HEK293 (cell line): ENCODE data around the gene CLDN24.

Experiments used
- GLI4 ChIP-seq: fragments of 450-650 bp; formaldehyde crosslinking; IDR thresholded peaks from 2 replicates; pipeline ENCODE4 v1.5.1; 2016; ENCODE audit warnings: missing biosample characterization, missing genetic modification characterization
- PRDM1 ChIP-seq: fragments of 450-650 bp; formaldehyde crosslinking; IDR thresholded peaks from 2 replicates; pipeline ENCODE4; 2016; ENCODE audit warnings: missing biosample characterization, missing genetic modification characterization
- PRDM2 ChIP-seq: fragments of 450-650 bp; formaldehyde crosslinking; IDR thresholded peaks from 2 replicates; pipeline ENCODE4 v1.5.1; 2016; ENCODE audit warnings: missing biosample characterization, missing genetic modification characterization, borderline replicate concordance
- REPIN1 ChIP-seq: fragments of 450-650 bp; formaldehyde crosslinking; IDR thresholded peaks from 2 replicates; pipeline ENCODE4 v1.5.1; 2017; ENCODE audit warnings: missing biosample characterization, missing genetic modification characterization, low read depth
- REST ChIP-seq: fragments of 450-650 bp; formaldehyde crosslinking; IDR thresholded peaks from 2 replicates; pipeline ENCODE4 v1.5.1; 2016; ENCODE audit warnings: missing biosample characterization, missing genetic modification characterization
- SCRT1 ChIP-seq: fragments of 450-650 bp; formaldehyde crosslinking; IDR thresholded peaks from 2 replicates; pipeline ENCODE4 v1.5.1; 2016; ENCODE audit warnings: missing biosample characterization, missing genetic modification characterization, borderline replicate concordance
- TSHZ1 ChIP-seq: fragments of 450-650 bp; formaldehyde crosslinking; IDR thresholded peaks from 2 replicates; pipeline ENCODE4 v1.5.1; 2016; ENCODE audit warnings: missing biosample characterization, missing genetic modification characterization, borderline replicate concordance
- ZBTB49 ChIP-seq: fragments of 450-650 bp; formaldehyde crosslinking; IDR thresholded peaks from 2 replicates; pipeline ENCODE4 v1.5.1; 2016; ENCODE audit warnings: missing biosample characterization, missing genetic modification characterization, low read depth
- ZNF274 ChIP-seq, 2 experiments: fragments of 200-500 bp in 1 of 2; fragments of 450-650 bp in 1 of 2; sonication (Bioruptor generic) in 1 of 2; formaldehyde crosslinking in 1 of 2; IDR thresholded peaks; 2 replicates each; pipeline versions ENCODE4 v1.5.1 to v1.6.1; 2014 to 2016; ENCODE audit warnings: borderline replicate concordance in 1 of 2, inconsistent platforms in 1 of 2, low read length in 1 of 2, missing biosample characterization in 1 of 2, missing genetic modification characterization in 1 of 2
- ZNF280D ChIP-seq: fragments of 450-650 bp; formaldehyde crosslinking; IDR thresholded peaks from 2 replicates; pipeline ENCODE4 v1.5.1; 2016; ENCODE audit warnings: missing biosample characterization, missing genetic modification characterization
- ZNF670 ChIP-seq: fragments of 450-650 bp; formaldehyde crosslinking; IDR thresholded peaks from 2 replicates; pipeline ENCODE4 v1.5.1; 2016; ENCODE audit warnings: missing biosample characterization, missing genetic modification characterization, low read depth
- ZNF776 ChIP-seq: fragments of 450-650 bp; formaldehyde crosslinking; IDR thresholded peaks from 2 replicates; pipeline ENCODE4 v1.5.0; 2017; ENCODE audit warnings: missing biosample characterization, missing genetic modification characterization, borderline replicate concordance
- ZNF792 ChIP-seq: fragments of 450-650 bp; formaldehyde crosslinking; IDR thresholded peaks from 2 replicates; pipeline ENCODE4 v1.5.1; 2016; ENCODE audit warnings: missing biosample characterization, missing genetic modification characterization
- TF ChIP-seq, protein P1 (sequence below): fragments of 450-650 bp; formaldehyde crosslinking; IDR thresholded peaks from 2 replicates; pipeline ENCODE4 v1.5.1; 2016; ENCODE audit warnings: missing biosample characterization, missing genetic modification characterization

DNA sequence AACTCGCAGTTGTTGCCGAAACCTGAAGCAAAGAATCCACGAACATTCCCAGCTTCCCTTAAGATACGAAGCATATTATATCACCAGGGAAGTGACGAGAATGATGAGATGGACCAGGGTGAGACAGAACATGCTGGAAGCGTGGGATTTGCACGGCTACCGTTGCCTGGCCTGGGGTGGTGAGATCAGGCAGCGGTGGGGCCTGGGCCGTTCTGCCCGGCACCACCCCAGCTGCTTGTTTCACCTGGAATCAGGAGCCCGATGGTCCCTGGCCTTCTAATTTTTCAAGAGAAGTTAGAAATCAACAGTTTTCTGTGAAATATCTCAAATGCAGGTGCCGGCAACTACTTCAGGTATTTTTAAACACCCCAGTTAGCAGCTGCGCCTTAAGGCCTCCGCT, 7.9 kb downstream of the CLDN24 start:
- TF ChIP-seq, protein P1, sequence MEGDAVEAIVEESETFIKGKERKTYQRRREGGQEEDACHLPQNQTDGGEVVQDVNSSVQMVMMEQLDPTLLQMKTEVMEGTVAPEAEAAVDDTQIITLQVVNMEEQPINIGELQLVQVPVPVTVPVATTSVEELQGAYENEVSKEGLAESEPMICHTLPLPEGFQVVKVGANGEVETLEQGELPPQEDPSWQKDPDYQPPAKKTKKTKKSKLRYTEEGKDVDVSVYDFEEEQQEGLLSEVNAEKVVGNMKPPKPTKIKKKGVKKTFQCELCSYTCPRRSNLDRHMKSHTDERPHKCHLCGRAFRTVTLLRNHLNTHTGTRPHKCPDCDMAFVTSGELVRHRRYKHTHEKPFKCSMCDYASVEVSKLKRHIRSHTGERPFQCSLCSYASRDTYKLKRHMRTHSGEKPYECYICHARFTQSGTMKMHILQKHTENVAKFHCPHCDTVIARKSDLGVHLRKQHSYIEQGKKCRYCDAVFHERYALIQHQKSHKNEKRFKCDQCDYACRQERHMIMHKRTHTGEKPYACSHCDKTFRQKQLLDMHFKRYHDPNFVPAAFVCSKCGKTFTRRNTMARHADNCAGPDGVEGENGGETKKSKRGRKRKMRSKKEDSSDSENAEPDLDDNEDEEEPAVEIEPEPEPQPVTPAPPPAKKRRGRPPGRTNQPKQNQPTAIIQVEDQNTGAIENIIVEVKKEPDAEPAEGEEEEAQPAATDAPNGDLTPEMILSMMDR, result no peak
- TF ChIP-seq ZNF274 (IDR thresholded peaks at IDR 0.05; ENCODE audit: low read length), result no peak
- no peak for TF ChIP-seq ZNF274 (tag by site-specific recombination; IDR thresholded peaks at IDR 0.05; ENCODE audit: borderline replicate concordance)
- TF ChIP-seq PRDM2 (tag by site-specific recombination), result no peak
- TF ChIP-seq ZNF776 (tag by site-specific recombination), result no peak
- TF ChIP-seq ZNF670 (tag by site-specific recombination), result no peak
- no peak for TF ChIP-seq TSHZ1 (tag by site-specific recombination)
- TF ChIP-seq REPIN1 (tag by site-specific recombination), result no peak
- TF ChIP-seq PRDM1 (tag by site-specific recombination), result no peak
- no peak for TF ChIP-seq REST
- no peak for TF ChIP-seq ZBTB49 (tag by site-specific recombination)
- TF ChIP-seq ZNF792 (tag by site-specific recombination), result no peak
- no peak for TF ChIP-seq SCRT1 (tag by site-specific recombination)
- TF ChIP-seq ZNF280D (tag by site-specific recombination), result no peak
- TF ChIP-seq GLI4 (tag by site-specific recombination), result no peak
